Cardiac fibroblast (primary cell): ENCODE results near the gene MDM4.

Experiments
- DNase-seq, 2 donors: peaks; one replicate each; pipeline versions ENCODE4 v3.0.0 to v3.0.0-alpha.2; 2010; ENCODE audit warnings: low read depth in 2 of 2
- H3K4me3 ChIP-seq, 2 donors: replicated peaks in 1 of 2; 1 replicate in 1 of 2; 2 replicates in 1 of 2; pipeline ENCODE4 v1.5.1; 2011; ENCODE audit warnings: low read depth in 2 of 2, low read length in 2 of 2, mild to moderate bottlenecking in 2 of 2, moderate library complexity in 1 of 2
- TF ChIP-seq, protein P1 (sequence below): IDR thresholded peaks from one replicate; pipeline ENCODE4 v1.5.1; 2011; ENCODE audit warnings: low read depth, mild to moderate bottlenecking, low read length, inconsistent platforms

MDM4 gene

DNA sequence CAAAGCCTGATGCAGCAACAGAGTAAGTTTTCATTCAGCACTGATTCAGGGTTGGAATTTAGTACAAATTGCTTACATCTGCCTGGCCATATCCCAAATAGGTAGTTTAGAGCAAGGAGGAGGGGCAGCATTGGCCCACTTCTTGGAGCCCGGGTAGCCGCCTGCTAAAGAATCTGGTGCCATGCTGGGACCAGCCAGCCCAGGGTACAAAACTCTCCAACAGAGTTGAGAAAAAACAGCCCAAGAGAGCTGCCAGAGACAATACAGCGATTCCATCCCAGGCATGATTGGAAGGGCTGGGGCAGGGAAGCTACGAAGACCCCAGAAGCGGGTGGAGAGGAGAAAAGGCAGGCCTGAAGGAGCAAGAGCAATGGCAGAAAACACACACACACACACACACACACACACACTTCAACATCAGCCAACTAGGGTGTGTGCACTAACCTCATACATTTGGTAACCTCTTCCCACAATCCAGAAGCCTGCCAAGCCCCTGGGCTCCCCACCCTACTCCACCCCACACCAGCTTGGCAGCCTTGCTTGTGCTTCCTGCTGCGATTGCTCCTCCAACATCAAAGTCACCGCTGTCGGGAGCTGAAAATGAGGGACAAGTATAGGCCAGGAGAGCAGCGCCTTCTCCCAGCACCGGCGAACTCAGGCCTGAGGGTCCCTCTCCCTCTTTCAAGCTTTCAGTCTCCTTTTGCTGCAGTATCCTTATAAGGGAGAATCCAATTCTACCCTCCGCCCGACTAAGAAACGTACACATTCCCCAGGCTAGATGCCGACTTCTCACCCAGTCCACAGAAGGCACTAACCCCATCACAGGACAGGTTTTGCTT is 22.8 kb upstream of the MDM4 start:
- peak; percentile 37 to 88 for DNase-seq
- peak overlapping the region; percentile 61 to 75 for H3K4me3 ChIP-seq
- TF ChIP-seq, protein P1, sequence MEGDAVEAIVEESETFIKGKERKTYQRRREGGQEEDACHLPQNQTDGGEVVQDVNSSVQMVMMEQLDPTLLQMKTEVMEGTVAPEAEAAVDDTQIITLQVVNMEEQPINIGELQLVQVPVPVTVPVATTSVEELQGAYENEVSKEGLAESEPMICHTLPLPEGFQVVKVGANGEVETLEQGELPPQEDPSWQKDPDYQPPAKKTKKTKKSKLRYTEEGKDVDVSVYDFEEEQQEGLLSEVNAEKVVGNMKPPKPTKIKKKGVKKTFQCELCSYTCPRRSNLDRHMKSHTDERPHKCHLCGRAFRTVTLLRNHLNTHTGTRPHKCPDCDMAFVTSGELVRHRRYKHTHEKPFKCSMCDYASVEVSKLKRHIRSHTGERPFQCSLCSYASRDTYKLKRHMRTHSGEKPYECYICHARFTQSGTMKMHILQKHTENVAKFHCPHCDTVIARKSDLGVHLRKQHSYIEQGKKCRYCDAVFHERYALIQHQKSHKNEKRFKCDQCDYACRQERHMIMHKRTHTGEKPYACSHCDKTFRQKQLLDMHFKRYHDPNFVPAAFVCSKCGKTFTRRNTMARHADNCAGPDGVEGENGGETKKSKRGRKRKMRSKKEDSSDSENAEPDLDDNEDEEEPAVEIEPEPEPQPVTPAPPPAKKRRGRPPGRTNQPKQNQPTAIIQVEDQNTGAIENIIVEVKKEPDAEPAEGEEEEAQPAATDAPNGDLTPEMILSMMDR = no peak

DNA sequence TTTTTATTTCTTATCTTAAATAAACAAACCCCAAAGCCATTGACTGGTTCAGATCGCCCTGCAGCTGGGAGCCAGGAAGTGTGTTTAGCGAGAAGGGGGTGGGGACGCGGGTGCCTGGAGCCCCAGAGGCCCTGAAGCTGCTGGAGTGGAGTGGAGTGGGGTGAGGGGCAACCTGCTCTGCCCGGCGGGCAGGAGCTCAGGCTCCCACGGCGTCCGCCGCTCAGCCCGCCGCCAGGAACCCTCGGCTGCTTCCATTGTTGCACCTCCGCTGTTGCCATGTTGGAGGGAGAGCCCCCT is 22.3 kb upstream of the MDM4 start:
- TF ChIP-seq, protein P1 = no peak
- H3K4me3 ChIP-seq = peak overlapping the region; percentile 61 to 75
- peak; percentile 12 to 59 for DNase-seq

DNA sequence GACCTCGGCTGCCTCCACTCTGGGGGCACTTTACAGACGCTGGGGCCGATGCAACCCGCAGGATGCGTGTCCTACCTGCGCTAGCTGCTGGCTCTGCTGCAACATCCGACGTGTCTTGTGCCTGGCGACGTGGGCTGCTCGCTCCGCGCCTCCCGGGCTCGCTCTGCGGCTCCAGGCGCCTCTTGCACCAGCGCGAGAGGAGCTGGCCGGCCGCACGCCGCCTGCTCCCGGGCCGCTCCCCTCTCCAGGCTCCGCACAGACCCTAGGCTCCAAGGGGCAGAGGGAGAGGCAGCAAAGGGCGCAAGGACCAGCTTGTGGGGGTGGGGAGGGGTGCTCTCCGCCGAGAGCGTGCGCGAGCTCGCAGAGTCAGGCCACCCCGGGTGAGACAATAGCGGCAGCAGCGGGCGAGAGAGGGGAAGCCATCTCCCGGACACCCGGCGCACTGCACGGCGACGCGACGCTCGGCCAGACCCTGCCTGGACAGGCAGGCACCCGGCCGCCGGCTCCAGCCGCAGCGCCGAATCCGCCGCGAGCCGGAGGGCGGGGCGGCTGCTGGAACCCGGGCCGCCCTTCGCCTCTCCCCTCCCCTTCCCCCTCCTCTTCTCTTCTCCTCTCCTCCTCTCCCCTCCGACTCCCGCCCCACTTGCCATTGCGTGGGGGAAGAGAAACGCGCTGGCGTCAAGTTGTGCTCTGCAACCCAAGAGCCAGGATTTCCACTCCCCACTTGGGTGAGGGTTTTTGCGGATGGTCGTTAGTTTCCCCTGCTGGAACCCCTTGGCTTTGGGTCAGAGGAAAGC is 21.7 kb upstream of the MDM4 start, which contains the start of gene PIK3C2B:
Gene PIK3C2B, minus strand, starts transcription at position 525 of the 797 bp plus-strand sequence. CDS start 25,003 bp downstream, outside the sequence.
- peak within 1 kb of the TSS; percentile 61 to 75 for H3K4me3 ChIP-seq
- DNase-seq = peak; percentile 59 to 82
- TF ChIP-seq, protein P1 = peak; percentile 47

DNA sequence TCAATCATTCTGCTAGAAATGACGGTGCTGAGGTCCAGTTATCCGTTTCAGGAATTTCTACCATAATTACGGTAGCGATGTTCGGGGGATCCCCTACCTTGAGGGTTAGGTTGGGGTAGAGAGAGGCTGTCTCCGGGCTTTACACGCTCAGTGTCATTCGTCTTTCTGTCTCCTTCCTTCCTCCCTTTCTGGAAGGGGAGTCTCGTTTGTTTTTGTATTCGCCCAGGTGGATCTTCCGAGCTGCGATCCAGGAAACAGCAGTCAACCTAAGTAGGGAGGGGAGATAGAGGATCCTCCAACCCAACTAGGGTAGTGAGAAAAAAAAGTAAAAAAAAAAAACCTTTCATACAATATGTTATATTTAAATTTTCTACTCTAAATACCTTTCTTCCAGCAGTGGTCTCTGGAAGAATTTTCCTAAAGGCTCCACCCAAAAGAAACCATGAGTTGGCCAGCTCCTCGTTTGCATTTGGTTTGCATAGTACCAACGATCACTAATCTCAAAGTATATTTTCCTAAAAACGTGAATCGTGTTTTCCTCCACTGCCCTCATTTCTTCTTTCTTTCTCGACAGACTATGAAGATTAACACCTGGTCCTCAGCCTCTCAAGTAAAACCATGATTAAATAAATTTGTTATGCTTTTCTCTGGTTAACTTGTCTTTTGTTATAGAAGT is 21.0 kb upstream of the MDM4 start:
- TF ChIP-seq, protein P1 = no peak
- no peak for DNase-seq
- H3K4me3 ChIP-seq = peak overlapping the region; percentile 61 to 75

DNA sequence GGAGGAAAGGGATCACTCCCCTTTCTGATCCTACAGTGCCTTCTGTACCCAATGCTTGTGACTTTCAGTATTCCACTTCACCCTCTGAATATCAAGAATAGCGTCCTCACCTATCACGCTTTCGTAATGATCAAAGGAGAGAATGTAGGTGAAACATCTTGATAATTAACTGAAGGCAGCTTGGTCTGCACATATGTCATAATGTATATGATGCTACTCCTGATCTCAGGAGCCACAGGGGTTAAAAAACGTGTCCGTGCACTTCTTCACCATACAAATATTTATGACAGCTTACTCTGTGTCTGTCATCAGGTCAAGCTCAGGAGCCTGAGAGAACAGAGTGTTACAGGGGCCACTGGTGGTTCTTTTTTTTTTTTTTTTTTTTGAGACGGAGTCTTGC is 20.4 kb upstream of the MDM4 start:
- DNase-seq = no peak
- TF ChIP-seq, protein P1 = no peak
- no peak overlapping the region for H3K4me3 ChIP-seq

DNA sequence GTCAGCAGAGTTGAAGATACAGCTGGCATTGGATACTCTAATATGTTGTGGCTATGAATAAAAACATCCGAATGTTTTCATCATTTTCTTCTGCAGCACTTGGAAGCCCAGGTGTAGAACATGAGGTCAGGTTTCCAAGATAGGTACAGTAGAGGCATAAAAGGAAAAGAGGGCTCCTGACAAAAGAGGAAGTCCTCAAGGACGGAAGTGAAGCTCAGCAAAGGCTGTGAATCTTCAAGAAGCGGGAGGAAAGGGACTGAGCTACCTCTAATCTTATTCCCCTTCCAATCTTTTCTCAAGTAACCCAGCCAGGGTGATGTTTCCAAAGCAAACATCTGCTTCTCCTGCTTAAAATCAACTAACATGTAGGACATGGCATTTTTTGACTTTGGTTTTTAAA is 17.2 kb upstream of the MDM4 start:
- TF ChIP-seq, protein P1 = no peak
- DNase-seq = no peak
- no peak overlapping the region for H3K4me3 ChIP-seq
